GM12874 (cell line): Measurements from ENCODE around the gene ABCG1.

Experiments used
- TF ChIP-seq, protein P1 (sequence below): IDR thresholded peaks from 2 replicates; pipeline ENCODE4 v1.5.1; 2011; ENCODE audit warnings: low read depth, mild to moderate bottlenecking, control low read depth, low read length, moderate library complexity; ENCODE audit not compliant: insufficient read depth

ABCG1 gene

GRCh38 chr21:42243026-42243425 lies 24.1 kb downstream of the ABCG1 start:
- TF ChIP-seq, protein P1, sequence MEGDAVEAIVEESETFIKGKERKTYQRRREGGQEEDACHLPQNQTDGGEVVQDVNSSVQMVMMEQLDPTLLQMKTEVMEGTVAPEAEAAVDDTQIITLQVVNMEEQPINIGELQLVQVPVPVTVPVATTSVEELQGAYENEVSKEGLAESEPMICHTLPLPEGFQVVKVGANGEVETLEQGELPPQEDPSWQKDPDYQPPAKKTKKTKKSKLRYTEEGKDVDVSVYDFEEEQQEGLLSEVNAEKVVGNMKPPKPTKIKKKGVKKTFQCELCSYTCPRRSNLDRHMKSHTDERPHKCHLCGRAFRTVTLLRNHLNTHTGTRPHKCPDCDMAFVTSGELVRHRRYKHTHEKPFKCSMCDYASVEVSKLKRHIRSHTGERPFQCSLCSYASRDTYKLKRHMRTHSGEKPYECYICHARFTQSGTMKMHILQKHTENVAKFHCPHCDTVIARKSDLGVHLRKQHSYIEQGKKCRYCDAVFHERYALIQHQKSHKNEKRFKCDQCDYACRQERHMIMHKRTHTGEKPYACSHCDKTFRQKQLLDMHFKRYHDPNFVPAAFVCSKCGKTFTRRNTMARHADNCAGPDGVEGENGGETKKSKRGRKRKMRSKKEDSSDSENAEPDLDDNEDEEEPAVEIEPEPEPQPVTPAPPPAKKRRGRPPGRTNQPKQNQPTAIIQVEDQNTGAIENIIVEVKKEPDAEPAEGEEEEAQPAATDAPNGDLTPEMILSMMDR = no peak

GRCh38 chr21:42245331-42246193 lies 26.6 kb downstream of the ABCG1 start:
- TF ChIP-seq, protein P1 = no peak

DNA sequence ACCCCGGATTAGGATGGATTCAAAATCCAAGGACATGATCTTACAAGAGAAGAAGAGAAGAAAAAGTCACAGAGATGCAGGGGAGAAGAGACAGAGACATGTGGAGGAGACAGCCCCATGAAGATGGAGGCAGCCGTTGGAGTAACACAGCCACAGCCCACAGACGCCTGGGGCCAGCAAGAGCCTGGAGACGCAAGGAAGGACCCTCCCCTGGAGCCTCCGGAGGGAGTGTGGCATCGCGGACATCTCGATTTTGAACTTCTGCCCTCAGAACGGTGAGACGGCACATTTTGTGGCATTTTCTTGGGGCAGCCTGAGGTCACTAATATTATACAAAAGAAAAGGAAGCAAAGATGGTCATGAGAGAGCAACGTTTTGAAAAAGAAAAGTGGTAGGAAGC lies 28.8 kb downstream of the ABCG1 start:
- TF ChIP-seq, protein P1 = no peak

GRCh38 chr21:42248241-42248640 lies 29.3 kb downstream of the ABCG1 start:
- TF ChIP-seq, protein P1 = no peak

DNA sequence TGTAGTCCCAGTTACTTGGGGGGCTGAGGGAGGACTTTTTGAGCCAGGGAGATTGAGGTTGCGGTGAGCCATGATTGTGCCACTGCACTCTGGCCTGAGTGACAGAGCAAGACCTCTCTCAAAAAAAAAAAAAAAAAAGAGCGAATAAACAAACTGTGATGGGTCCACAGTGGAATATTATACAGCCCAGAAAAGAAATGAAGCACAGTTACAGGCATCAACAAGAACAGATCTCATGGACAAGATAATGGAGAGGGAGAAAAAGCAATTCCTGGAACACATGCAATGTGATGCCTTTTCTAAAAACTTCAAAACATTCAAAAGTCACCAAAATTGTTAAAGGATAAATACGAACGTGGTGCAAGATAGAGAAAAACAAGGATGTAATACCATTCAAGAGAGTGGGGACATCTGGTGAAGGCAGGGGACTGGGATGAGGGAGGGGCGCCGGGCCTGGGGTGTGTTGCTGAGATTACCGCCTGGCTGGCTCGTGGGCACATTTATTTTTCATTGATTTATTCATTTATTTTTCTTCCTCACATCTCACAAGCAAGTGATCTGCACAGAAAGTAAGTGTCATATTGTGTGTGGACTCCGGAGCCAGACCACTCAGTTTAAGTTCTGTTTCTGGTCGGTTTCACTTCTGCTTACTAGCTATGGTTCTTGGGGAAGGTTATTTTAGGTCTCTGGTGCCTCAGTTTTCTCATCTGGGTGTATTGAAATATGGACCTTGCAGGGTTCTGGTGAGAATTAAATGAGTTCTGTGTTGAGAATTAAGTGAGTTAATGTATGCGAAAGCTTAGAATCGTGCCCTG lies 30.1 kb downstream of the ABCG1 start:
- TF ChIP-seq, protein P1 = no peak

- TF ChIP-seq, protein P1 = no peak
Observed at GRCh38 chr21:42250422-42251403, 31.8 kb downstream of the ABCG1 start.
